HCT116 (cell line): ENCODE measurements around the gene EVPLL. TPM values are rescaled to one million over a fixed set of nuclear protein-coding genes. Genes with fewer than 3 reads are reported as not detected.

Experiments
- ATAC-seq: fragments of 200-7000 bp; cut with Tn5 transposase; 2 replicates; pipeline ENCODE4 v1.9.1; 2020; ENCODE audit warnings: mild to moderate bottlenecking, moderate library complexity
- BruUV-seq: library from RNA; stranded (reverse); fragments of 400-500 nt; replicated peaks from 2 replicates; lab custom pipeline; 2021; lab: Mats Ljungman, UMichigan
- CTCF ChIA-PET: fragments of 300-600 bp; sonication (Branson Sonifier 250); formaldehyde crosslinking; loops from one replicate; lab custom pipeline; 2021; ENCODE audit warnings: antibody characterized with exemption; lab: Charles Lee
- POLR2A ChIA-PET: fragments of 300-600, 350-600 bp; sonication (Branson Sonifier 250); formaldehyde crosslinking; loops from one replicate; lab custom pipeline; 2021; ENCODE audit warnings: antibody characterized with exemption; lab: Charles Lee
- RAD21 ChIA-PET, 2 experiments: fragments of 300-600 bp; sonication (Branson Sonifier 250); formaldehyde crosslinking; loops; one replicate each; lab custom pipeline; 2023; ENCODE audit warnings: low total read pairs in 2 of 2; ENCODE audit not compliant: uncharacterized antibody in 2 of 2, unreplicated experiment in 2 of 2, low non-redundant PET in 1 of 2; lab: Charles Lee
- DNase-seq: peaks from one replicate; pipeline ENCODE4 v3.0.0-alpha.2; 2010; ENCODE audit warnings: low read depth, low spot score
- H2AFZ ChIP-seq: fragments of 200-600 bp; shearing (Covaris generic), sonication (generic); 2 replicates; pipeline ENCODE4 v1.6.1; 2017; ENCODE audit warnings: low read depth, mixed run types, mixed read lengths, antibody characterized with exemption, low read length; ENCODE audit not compliant: poor library complexity, severe bottlenecking
- H3K27ac ChIP-seq: 2 replicates; pipeline ENCODE4 v1.5.1; 2012; ENCODE audit warnings: low read depth, low read length
- H3K27me3 ChIP-seq: fragments of 200-600 bp; sonication (generic); 2 replicates; pipeline ENCODE4 v1.6.1; 2016; ENCODE audit warnings: mixed run types, low read length, mixed read lengths; ENCODE audit not compliant: insufficient read depth
- H3K36me3 ChIP-seq, 2 experiments: fragments of 200-500 bp in 1 of 2; fragments of 200-600 bp in 1 of 2; sonication (Bioruptor generic) in 1 of 2; sonication (generic) in 1 of 2; 2 replicates each; pipeline versions ENCODE4 v1.5.1 to v1.6.1; 2014 to 2016; ENCODE audit warnings: low read length in 2 of 2, inconsistent platforms in 1 of 2, mixed read lengths in 1 of 2, mixed run types in 1 of 2; ENCODE audit not compliant: insufficient read depth in 2 of 2, control insufficient read depth in 1 of 2
- H3K4me1 ChIP-seq, 2 experiments: fragments of 200-600 bp in 1 of 2; sonication (generic) in 1 of 2; 2 replicates each; pipeline versions ENCODE4 v1.5.1 to v1.6.1; 2012 to 2017; ENCODE audit warnings: low read length in 2 of 2, inconsistent platforms in 1 of 2, mild to moderate bottlenecking in 1 of 2, mixed read lengths in 1 of 2, mixed run types in 1 of 2, moderate library complexity in 1 of 2; ENCODE audit not compliant: insufficient read depth in 2 of 2, control insufficient read depth in 1 of 2
- H3K4me2 ChIP-seq: fragments of 200-600 bp; sonication (generic); 2 replicates; pipeline ENCODE4 v1.6.1; 2017; ENCODE audit warnings: mixed run types, low read length, mixed read lengths
- H3K4me3 ChIP-seq, 2 experiments: fragments of 200-600 bp in 1 of 2; sonication (generic) in 1 of 2; replicated peaks in 1 of 2; 2 replicates each; pipeline ENCODE4 v1.5.1; 2011 to 2016; ENCODE audit warnings: low read length in 2 of 2, control low read depth in 1 of 2, low read depth in 1 of 2, mild to moderate bottlenecking in 1 of 2, mixed read lengths in 1 of 2, mixed run types in 1 of 2
- H3K79me2 ChIP-seq: fragments of 200-600 bp; sonication (generic); 2 replicates; pipeline ENCODE4 v1.6.1; 2017; ENCODE audit warnings: mild to moderate bottlenecking, mixed run types, low read length, moderate library complexity, mixed read lengths; ENCODE audit not compliant: insufficient read depth
- H3K9ac ChIP-seq: fragments of 200-600 bp; sonication (generic); 2 replicates; pipeline ENCODE4 v1.6.1; 2016; ENCODE audit warnings: low read length, mixed read lengths
- H3K9me2 ChIP-seq: fragments of 200-600 bp; sonication (generic), shearing (Covaris generic); 2 replicates; pipeline ENCODE4 v1.6.1; 2017; ENCODE audit warnings: mixed run types, mild to moderate bottlenecking, moderate library complexity; ENCODE audit not compliant: insufficient read depth
- H3K9me3 ChIP-seq, 2 experiments: fragments of 200-500 bp in 1 of 2; fragments of 200-600 bp in 1 of 2; sonication (Bioruptor generic) in 1 of 2; sonication (generic) in 1 of 2; 2 replicates each; pipeline ENCODE4 v1.6.1; 2014 to 2017; ENCODE audit warnings: low read length in 2 of 2, mixed read lengths in 2 of 2, inconsistent platforms in 1 of 2, low read depth in 1 of 2, mild to moderate bottlenecking in 1 of 2, mixed run types in 1 of 2, moderate library complexity in 1 of 2; ENCODE audit not compliant: control insufficient read depth in 1 of 2, insufficient read depth in 1 of 2
- H4K20me1 ChIP-seq: fragments of 200-600 bp; sonication (generic), shearing (Covaris generic); 2 replicates; pipeline ENCODE4 v1.6.1; 2017; ENCODE audit warnings: mixed run types, mild to moderate bottlenecking, moderate library complexity; ENCODE audit not compliant: insufficient read depth
- ATF3 ChIP-seq: IDR thresholded peaks from 2 replicates; pipeline ENCODE4 v1.6.1; 2012
- CBX3 ChIP-seq: IDR thresholded peaks from 2 replicates; pipeline ENCODE4 v1.6.1; 2012; ENCODE audit warnings: low read depth
- CEBPB ChIP-seq: IDR thresholded peaks from 2 replicates; pipeline ENCODE4 v1.6.1; 2012; ENCODE audit warnings: low read depth
- ELF1 ChIP-seq: IDR thresholded peaks from 2 replicates; pipeline ENCODE4 v1.6.1; 2012; ENCODE audit warnings: low read depth, borderline replicate concordance
- EZH2 ChIP-seq: fragments of 200-600 bp; sonication (generic); IDR thresholded peaks from 2 replicates; pipeline ENCODE4 v1.6.1; 2017; ENCODE audit warnings: antibody characterized with exemption, mixed run types
- EZH2phosphoT487 ChIP-seq: fragments of 200-600 bp; IDR thresholded peaks from 2 replicates; pipeline ENCODE4 v1.6.1; 2018; ENCODE audit warnings: antibody characterized with exemption, borderline replicate concordance
- FOSL1 ChIP-seq: IDR thresholded peaks from 2 replicates; pipeline ENCODE4 v1.6.1; 2012; ENCODE audit warnings: low read depth
- JUND ChIP-seq: IDR thresholded peaks from 2 replicates; pipeline ENCODE4 v1.6.1; 2012
- POLR2A ChIP-seq: IDR thresholded peaks from 2 replicates; pipeline ENCODE4 v1.7.0; 2011; ENCODE audit warnings: borderline replicate concordance; ENCODE audit not compliant: insufficient read depth, insufficient read length; ENCODE audit errors: extremely low read depth
- RAD21 ChIP-seq: IDR thresholded peaks from 2 replicates; pipeline ENCODE4 v1.6.1; 2012; ENCODE audit warnings: low read depth, mild to moderate bottlenecking
- REST ChIP-seq: IDR thresholded peaks from 2 replicates; pipeline ENCODE4 v1.6.1; 2012; ENCODE audit warnings: low read depth
- SIN3A ChIP-seq: IDR thresholded peaks from 2 replicates; pipeline ENCODE4 v1.6.1; 2012; ENCODE audit warnings: low read depth
- SP1 ChIP-seq: IDR thresholded peaks from 2 replicates; pipeline ENCODE4 v1.6.1; 2012; ENCODE audit warnings: low read depth
- SRF ChIP-seq: IDR thresholded peaks from 2 replicates; pipeline ENCODE4 v1.6.1; 2012; ENCODE audit warnings: low read depth
- YY1 ChIP-seq: IDR thresholded peaks from 2 replicates; pipeline ENCODE4 v1.6.1; 2011; ENCODE audit warnings: low read length, low read depth, moderate library complexity, mild to moderate bottlenecking; ENCODE audit not compliant: insufficient replicate concordance; ENCODE audit errors: extremely low read depth
- ZBTB33 ChIP-seq: IDR thresholded peaks from 2 replicates; pipeline ENCODE4 v1.6.1; 2011; ENCODE audit warnings: mild to moderate bottlenecking, low read length, moderate library complexity; ENCODE audit not compliant: insufficient replicate concordance; ENCODE audit errors: extremely low read depth
- intact Hi-C: fragments of 100-400 bp; cut with micrococcal nuclease; formaldehyde crosslinking; loops from 2 replicates; pipeline ENCODE4 v1.10.0; 2022
- total RNA-seq: library from RNA; stranded (reverse); gene quantifications from one replicate; pipeline ENCODE4 v1.2.1, GENCODE V29; 2021; ENCODE audit not compliant: unreplicated experiment

Gene EVPLL
- total RNA-seq, 1 experiment from 2014 or later, result not detected

GRCh38 chr17:18368946-18369345, 8.6 kb upstream of the EVPLL start (continued):
- TF ChIP-seq REST (no peak), SIN3A (no peak), RAD21 (no peak), JUND (no peak), ELF1 (no peak), ATF3 (no peak), FOSL1 (no peak), EZH2phosphoT487 (no peak), POLR2A (no peak)

GRCh38 chr17:18370761-18371160, 6.8 kb upstream of the EVPLL start:
- RAD21 ChIA-PET, result no interaction called here
- TF ChIP-seq EZH2 (no peak), YY1 (no peak), CBX3 (no peak), EZH2phosphoT487 (no peak), ZBTB33 (no peak), CEBPB (no peak), SP1 (no peak), SRF (no peak), JUND (no peak)
- TF ChIP-seq, all 23 proteins: peak for 0
- Histone ChIP-seq H2AFZ (no peak overlapping the region), H3K27me3 (no peaks in the 10 kb centered on the region), H4K20me1 (no peaks in the 10 kb centered on the region), H3K9me3 (no peaks in the 10 kb centered on the region), H3K4me1 (peaks cover 0 to 4% of the 10 kb centered on the region in 2 experiments; a peak in 1 of 4 replicates), H3K27ac (no peak overlapping the region), H3K9ac (no peak overlapping the region), H3K36me3 (no peaks in the 10 kb centered on the region), H3K4me3 (no peak overlapping the region), H3K4me2 (no peak overlapping the region), H3K79me2 (no peaks in the 10 kb centered on the region), H3K9me2 (no peaks in the 10 kb centered on the region)
- BruUV-seq, result no TSS peak
- DNase-seq, result no peak
- intact Hi-C loops, result no loop called here
- ChIA-PET CTCF (no interaction called here), POLR2A (no interaction called here)
- ATAC-seq, result no peak
